K562 (cell line): ENCODE results near the gene ZMYND19. TPM values are rescaled to one million over a fixed set of nuclear protein-coding genes. Genes with fewer than 3 reads are reported as not detected.
A peak's percentile ranks its signal among the peaks of the same experiment; 100 is the strongest.

Experiments used
- ERF ChIP-seq: fragments of 450-650 bp; formaldehyde crosslinking; IDR thresholded peaks from 2 replicates; pipeline ENCODE4 v1.4.0; 2020; ENCODE audit warnings: mild to moderate bottlenecking, mixed read lengths
- MYNN ChIP-seq, 2 experiments: sonication (generic); formaldehyde crosslinking in 1 of 2; IDR thresholded peaks; 2 replicates each; pipeline versions ENCODE4 v1.5.0 to v1.6.1; 2016 to 2020; ENCODE audit warnings: antibody characterized with exemption in 1 of 2, missing genetic modification reagents in 1 of 2
- PCBP2 ChIP-seq: fragments of 200-400 bp; formaldehyde crosslinking; IDR thresholded peaks from 2 replicates; pipeline ENCODE4 v1.6.1; 2018; ENCODE audit warnings: low read length, low read depth, mild to moderate bottlenecking, moderate library complexity; ENCODE audit not compliant: poor library complexity, severe bottlenecking
- POLR2AphosphoS2 ChIP-seq: IDR thresholded peaks from 2 replicates; pipeline ENCODE4 v1.6.1; 2012; ENCODE audit warnings: low read length, improper control_type of control experiment
- POLR3A ChIP-seq: IDR thresholded peaks from 2 replicates; pipeline ENCODE4 v1.6.1; 2011; ENCODE audit warnings: borderline replicate concordance, mild to moderate bottlenecking, moderate library complexity; ENCODE audit not compliant: insufficient read length, insufficient read depth; ENCODE audit errors: extremely low read depth
- THAP12 ChIP-seq: fragments of 250-450 bp; sonication (Bioruptor Pico); IDR thresholded peaks from 2 replicates; pipeline ENCODE4 v1.9.0; 2021; ENCODE audit warnings: mild to moderate bottlenecking, inconsistent platforms
- ZBTB40 ChIP-seq, 2 experiments: fragments of 450-650 bp in 1 of 2; sonication (generic) in 1 of 2; formaldehyde crosslinking in 1 of 2; IDR thresholded peaks; 2 replicates each; pipeline versions ENCODE4 v1.7.1 to v1.9.0; 2016 to 2022; ENCODE audit warnings: inconsistent platforms in 1 of 2, mild to moderate bottlenecking in 1 of 2, missing genetic modification reagents in 1 of 2
- ZNF134 ChIP-seq: fragments of 250-450 bp; sonication (Bioruptor Pico); conservative IDR thresholded peaks from 2 replicates; pipeline ENCODE4 v1.4.0; 2020
- ZNF592 ChIP-seq: fragments of 450-650 bp; IDR thresholded peaks from 2 replicates; pipeline ENCODE4 v1.6.1; 2017; ENCODE audit warnings: antibody characterized with exemption, mild to moderate bottlenecking
- polyA plus RNA-seq, 8 experiments: library from polyadenylated mRNA; depleted of rRNA in 4 of 8; stranded (reverse) in 5 of 8; unstranded in 3 of 8; fragments of >200 nt; fragmentation: Nextera tagmentation in 2 of 8; fragmentation: Illumina TruSeq in 1 of 8; extraction: Ambion mirVana in 2 of 8; extraction: Trizol in 1 of 8; gene quantifications; 2 replicates each; pipeline versions ENCODE4 v1.2.1 to v1.2.3, GENCODE V29; 2011 to 2014; ENCODE audit warnings: inconsistent platforms in 1 of 8, missing spikeins in 1 of 8
- total RNA-seq, 7 experiments: library from RNA; depleted of rRNA in 6 of 7; stranded (reverse); fragments of >200 nt in 6 of 7; fragmentation: Illumina TruSeq in 2 of 7; extraction: Trizol in 2 of 7; gene quantifications; 2 replicates each; pipeline versions ENCODE4 v1.2.1 to v1.2.3, GENCODE V29; 2011 to 2021; ENCODE audit warnings: low replicate concordance in 1 of 7

Gene ZMYND19
- total and polyA plus RNA-seq, 9 of the 15 experiments (the other 6 are each of a cell fraction or from before 2014, with no cell fraction given): 1.0 to 86.7 (median 44.0) TPM

- TF ChIP-seq ZBTB40 (IDR thresholded peaks at IDR 0.05) (no peak), ZBTB40 (CRISPR knock-in tag; IDR thresholded peaks at IDR 0.05) (no peak), MYNN (IDR thresholded peaks at IDR 0.05) (no peak), MYNN (CRISPR knock-in tag; IDR thresholded peaks at IDR 0.05) (no peak), ZNF134 (CRISPR knock-in tag) (0 out of 2 replicates have a peak, but pooled peaks have one; percentile 43), THAP12 (CRISPR knock-in tag) (peak; percentile 2; the same call in 1 of the 2 replicates), POLR2AphosphoS2 (no peak), ERF (CRISPR knock-in tag) (peak; percentile 50; the same call in 1 of the 2 replicates), PCBP2 (no peak), ZNF592 (peak; percentile 40; the same call in 1 of the 2 replicates), POLR3A (no peak)
Measured at GRCh38 chr9:137552022-137552768, 38.1 kb downstream of the ZMYND19 start (continued).
